DMS114 treated with DMSO at 0.1 percent for 48 hours (cell line): ENCODE results near the gene BMPR2.
"Not testable (repeated sequence)": the region's sequence is repeated elsewhere in the genome, so short reads cannot be mapped to it uniquely, and the experiment has no call there.

Source experiments
- DNase-seq: peaks from one replicate; lab custom pipeline; 2025; ENCODE audit not compliant: unreplicated experiment; lab: John Stamatoyannopoulos, UW

The BMPR2 gene

GRCh38 chr2:202375609-202376408 is at the start of gene BMPR2:
Gene BMPR2 (plus strand): TSS chr2:202376327. CDS start chr2:202377475, 1,148 bp downstream.
- peak; percentile 86 for DNase-seq

- DNase-seq, result no peak
Observed at GRCh38 chr2:202327858-202328257, 48.3 kb upstream of the BMPR2 start.

GRCh38 chr2:202335791-202336467 is 40.2 kb upstream of the BMPR2 start:
- DNase-seq, result no peak

- no peak for DNase-seq
Observed at GRCh38 chr2:202337151-202337550, 39.0 kb upstream of the BMPR2 start.

GRCh38 chr2:202337706-202338346 is 38.3 kb upstream of the BMPR2 start:
- no peak for DNase-seq

GRCh38 chr2:202339071-202339870 is 36.9 kb upstream of the BMPR2 start:
- no peak for DNase-seq

- no peak for DNase-seq
Observed at GRCh38 chr2:202344178-202344577, 31.9 kb upstream of the BMPR2 start.

- no peak for DNase-seq
Observed at GRCh38 chr2:202346180-202346579, 29.9 kb upstream of the BMPR2 start.

- no peak for DNase-seq
Observed at GRCh38 chr2:202353430-202353829, 22.7 kb upstream of the BMPR2 start.

- DNase-seq, result no peak
Observed at GRCh38 chr2:202355993-202356505, 20.1 kb upstream of the BMPR2 start.

- DNase-seq, result not testable (repeated sequence)
Observed at GRCh38 chr2:202358924-202359323, 17.2 kb upstream of the BMPR2 start.

GRCh38 chr2:202360646-202361045 is 15.5 kb upstream of the BMPR2 start:
- no peak for DNase-seq

GRCh38 chr2:202361108-202361507 is 15.0 kb upstream of the BMPR2 start:
- no peak for DNase-seq

- no peak for DNase-seq
Observed at GRCh38 chr2:202373490-202373889, 2.6 kb upstream of the BMPR2 start.

- not testable (repeated sequence) for DNase-seq
Observed at GRCh38 chr2:202374383-202374782, 1.7 kb upstream of the BMPR2 start.

- peak; percentile 56 for DNase-seq
Observed at GRCh38 chr2:202375033-202375608, 1.0 kb upstream of the BMPR2 start.

- DNase-seq, result no peak
Observed at GRCh38 chr2:202376460-202377206, 506 bp downstream of the BMPR2 start.

- no peak for DNase-seq
Observed at GRCh38 chr2:202377207-202377761, 1.2 kb downstream of the BMPR2 start.

GRCh38 chr2:202378001-202378400 is 1.9 kb downstream of the BMPR2 start:
- DNase-seq, result no peak
